ENCODE measurements around the gene TRAPPC12. TPM values are rescaled to one million over a fixed set of nuclear protein-coding genes. Genes with fewer than 3 reads are reported as not detected.

TRAPPC12 gene
- total and polyA plus RNA-seq, 8 donors: 35.2 to 97.5 (median 40.9) TPM

- peaks cover 0 to 25% (median 12%) of the 10 kb centered on the region in 3 donors for H3K36me3 ChIP-seq
Observed at GRCh38 chr2:3464401-3465005, 85.0 kb downstream of the TRAPPC12 start.

GRCh38 chr2:3465328-3465727 lies 85.8 kb downstream of the TRAPPC12 start:
- 92 to 95% methylated on average over 28 of the region's 28 CpGs for WGBS, 2 donors

More at GRCh38 chr2:3464401-3465005, 85.0 kb downstream of the TRAPPC12 start:
- peak in 1 of 6 donors; percentile 44 for DNase-seq
- ATAC-seq: no peak
- TF ChIP-seq CTCF (IDR thresholded peaks at IDR 0.05): no peak
- 95 to 96% methylated on average over 21 of the region's 21 CpGs for WGBS, 2 donors
- intact Hi-C loops (cut with DNase I): no loop called here
- Histone ChIP-seq H3K27me3 (no peaks in the 10 kb centered on the region), H3K4me1 (no peaks in the 10 kb centered on the region), H3K9me3 (no peaks in the 10 kb centered on the region), H3K27ac (no peak overlapping the region), H3K4me3 (no peak overlapping the region)
- no peak for FAIRE-seq

GRCh38 chr2:3465844-3466481 lies 86.5 kb downstream of the TRAPPC12 start:
- intact Hi-C loops (cut with DNase I): no loop called here
- no peak for TF ChIP-seq CTCF (IDR thresholded peaks at IDR 0.05)
- Histone ChIP-seq H3K27me3 (no peaks in the 10 kb centered on the region), H3K27ac (no peak overlapping the region), H3K4me3 (no peak overlapping the region), H3K9me3 (no peaks in the 10 kb centered on the region), H3K4me1 (no peaks in the 10 kb centered on the region), H3K36me3 (peaks cover 0 to 25% (median 12%) of the 10 kb centered on the region in 3 donors)
- 88% methylated on average over 13 of the region's 13 CpGs for WGBS, 2 donors
- DNase-seq (peak in 1 of 6 donors; percentile 39), ATAC-seq (peak in 2 of 4 donors; percentile 13 to 19), FAIRE-seq (no peak)

More at GRCh38 chr2:3465328-3465727, 85.8 kb downstream of the TRAPPC12 start:
- FAIRE-seq (no peak), DNase-seq (peak in 1 of 6 donors; percentile 35), ATAC-seq (no peak)
- no peak for TF ChIP-seq CTCF (IDR thresholded peaks at IDR 0.05)
- intact Hi-C loops (cut with DNase I): no loop called here
- no peaks in the 10 kb centered on the region for H3K4me1 ChIP-seq
- H3K36me3 ChIP-seq: peaks cover 0 to 25% (median 12%) of the 10 kb centered on the region in 3 donors
- H3K27ac ChIP-seq: no peak overlapping the region
- no peaks in the 10 kb centered on the region for H3K9me3 ChIP-seq
- no peak overlapping the region for H3K4me3 ChIP-seq
- H3K27me3 ChIP-seq: no peaks in the 10 kb centered on the region

GRCh38 chr2:3466482-3466863 lies 87.0 kb downstream of the TRAPPC12 start:
- intact Hi-C loops (cut with DNase I): no loop called here
- DNase-seq (peak in 2 of 6 donors; percentile 27 to 38), ATAC-seq (no peak), FAIRE-seq (no peak)
- WGBS, 2 donors: 93 to 94% methylated on average over 9 of the region's 9 CpGs
- no peak overlapping the region for H3K27ac ChIP-seq
- H3K9me3 ChIP-seq: no peaks in the 10 kb centered on the region
- peaks cover 0 to 25% (median 12%) of the 10 kb centered on the region in 3 donors for H3K36me3 ChIP-seq
- H3K27me3 ChIP-seq: no peaks in the 10 kb centered on the region
- no peaks in the 10 kb centered on the region for H3K4me1 ChIP-seq
- TF ChIP-seq CTCF (IDR thresholded peaks at IDR 0.05): no peak
- H3K4me3 ChIP-seq: no peak overlapping the region

- Histone ChIP-seq H3K9me3 (no peaks in the 10 kb centered on the region), H3K36me3 (peaks cover 0 to 26% (median 12%) of the 10 kb centered on the region in 3 donors), H3K27me3 (no peaks in the 10 kb centered on the region), H3K4me1 (no peaks in the 10 kb centered on the region), H3K4me3 (no peak overlapping the region), H3K27ac (no peak overlapping the region)
- intact Hi-C loops (cut with DNase I): no loop called here
- no peak for FAIRE-seq
- DNase-seq: no peak
- TF ChIP-seq CTCF (IDR thresholded peaks at IDR 0.05): no peak
- 90 to 94% methylated on average over 14 of the region's 14 CpGs for WGBS, 2 donors
- ATAC-seq: no peak
Observed at GRCh38 chr2:3466966-3467365, 87.5 kb downstream of the TRAPPC12 start.
